ENCODE data around the gene BCAS4.

GRCh38 chr20:50909413-50909812 is 114.6 kb downstream of the BCAS4 start:
- TF ChIP-seq EZH2 (IDR thresholded peaks at IDR 0.05; ENCODE audit: borderline replicate concordance, low read depth, low read length, severe bottlenecking) (no peak), CTCF (IDR thresholded peaks at IDR 0.05; ENCODE audit: borderline replicate concordance, extremely low read depth, low read length, poor library complexity, severe bottlenecking) (no peak)

All from DND-41 (cell line).